K562 (cell line): Measurements from ENCODE around the gene BICD1. TPM values are rescaled to one million over a fixed set of nuclear protein-coding genes. Genes with fewer than 3 reads are reported as not detected.

Experiments
- CREM ChIP-seq: IDR thresholded peaks from 2 replicates; pipeline ENCODE4 v1.6.1; 2014; ENCODE audit warnings: antibody characterized with exemption, low read depth
- E2F4 ChIP-seq: sonication (generic); formaldehyde crosslinking; IDR thresholded peaks from 2 replicates; pipeline ENCODE4 v1.8.0; 2022; ENCODE audit warnings: mild to moderate bottlenecking, low read depth, missing genetic modification reagents
- EWSR1 ChIP-seq: fragments of 450-650 bp; IDR thresholded peaks from 2 replicates; pipeline ENCODE4 v1.6.1; 2018; ENCODE audit warnings: borderline replicate concordance, mild to moderate bottlenecking, low read depth, moderate library complexity; ENCODE audit not compliant: partially characterized antibody
- ID3 ChIP-seq, 2 experiments: fragments of 250-450 bp in 1 of 2; fragments of 450-650 bp in 1 of 2; sonication (Bioruptor Pico) in 1 of 2; IDR thresholded peaks; 2 replicates each; pipeline versions ENCODE4 v1.6.1 to v1.8.0; 2016 to 2021; ENCODE audit warnings: mild to moderate bottlenecking in 2 of 2, moderate library complexity in 2 of 2, missing compliant biosample characterization in 1 of 2, missing genetic modification characterization in 1 of 2
- RAD21 ChIP-seq, 2 experiments: fragments of 250-450 bp in 1 of 2; fragments of 450-650 bp in 1 of 2; sonication (Bioruptor Pico) in 1 of 2; formaldehyde crosslinking in 1 of 2; IDR thresholded peaks in 1 of 2; conservative IDR thresholded peaks in 1 of 2; 2 replicates each; pipeline versions ENCODE4 v1.4.0 to v1.8.0; 2020 to 2022; ENCODE audit warnings: mild to moderate bottlenecking in 2 of 2, moderate library complexity in 1 of 2
- SP1 ChIP-seq: sonication (generic); formaldehyde crosslinking; IDR thresholded peaks from 2 replicates; pipeline ENCODE4 v1.8.1; 2022; ENCODE audit warnings: mild to moderate bottlenecking, missing genetic modification reagents
- ZNF584 ChIP-seq: fragments of 200-800 bp; sonication (Bioruptor generic); IDR thresholded peaks from 2 replicates; pipeline ENCODE4 v1.6.1; 2016; ENCODE audit warnings: low read depth, mild to moderate bottlenecking, missing genetic modification characterization, missing compliant biosample characterization
- polyA plus RNA-seq, 8 experiments: library from polyadenylated mRNA; depleted of rRNA in 4 of 8; stranded (reverse) in 5 of 8; unstranded in 3 of 8; fragments of >200 nt; fragmentation: Nextera tagmentation in 2 of 8; fragmentation: Illumina TruSeq in 1 of 8; extraction: Ambion mirVana in 2 of 8; extraction: Trizol in 1 of 8; gene quantifications; 2 replicates each; pipeline versions ENCODE4 v1.2.1 to v1.2.3, GENCODE V29; 2011 to 2014; ENCODE audit warnings: inconsistent platforms in 1 of 8, missing spikeins in 1 of 8
- total RNA-seq, 7 experiments: library from RNA; depleted of rRNA in 6 of 7; stranded (reverse); fragments of >200 nt in 6 of 7; fragmentation: Illumina TruSeq in 2 of 7; extraction: Trizol in 2 of 7; gene quantifications; 2 replicates each; pipeline versions ENCODE4 v1.2.1 to v1.2.3, GENCODE V29; 2011 to 2021; ENCODE audit warnings: low replicate concordance in 1 of 7
- TF ChIP-seq, protein P1 (sequence below), 2 experiments: fragments of 450-650 bp; IDR thresholded peaks; 2 replicates each; pipeline ENCODE4 v1.6.1; 2016

Gene BICD1
- total and polyA plus RNA-seq, 9 of the 15 experiments (the other 6 are each of a cell fraction or from before 2014, with no cell fraction given), result 3.5 to 21.1 (median 12.5) TPM

DNA sequence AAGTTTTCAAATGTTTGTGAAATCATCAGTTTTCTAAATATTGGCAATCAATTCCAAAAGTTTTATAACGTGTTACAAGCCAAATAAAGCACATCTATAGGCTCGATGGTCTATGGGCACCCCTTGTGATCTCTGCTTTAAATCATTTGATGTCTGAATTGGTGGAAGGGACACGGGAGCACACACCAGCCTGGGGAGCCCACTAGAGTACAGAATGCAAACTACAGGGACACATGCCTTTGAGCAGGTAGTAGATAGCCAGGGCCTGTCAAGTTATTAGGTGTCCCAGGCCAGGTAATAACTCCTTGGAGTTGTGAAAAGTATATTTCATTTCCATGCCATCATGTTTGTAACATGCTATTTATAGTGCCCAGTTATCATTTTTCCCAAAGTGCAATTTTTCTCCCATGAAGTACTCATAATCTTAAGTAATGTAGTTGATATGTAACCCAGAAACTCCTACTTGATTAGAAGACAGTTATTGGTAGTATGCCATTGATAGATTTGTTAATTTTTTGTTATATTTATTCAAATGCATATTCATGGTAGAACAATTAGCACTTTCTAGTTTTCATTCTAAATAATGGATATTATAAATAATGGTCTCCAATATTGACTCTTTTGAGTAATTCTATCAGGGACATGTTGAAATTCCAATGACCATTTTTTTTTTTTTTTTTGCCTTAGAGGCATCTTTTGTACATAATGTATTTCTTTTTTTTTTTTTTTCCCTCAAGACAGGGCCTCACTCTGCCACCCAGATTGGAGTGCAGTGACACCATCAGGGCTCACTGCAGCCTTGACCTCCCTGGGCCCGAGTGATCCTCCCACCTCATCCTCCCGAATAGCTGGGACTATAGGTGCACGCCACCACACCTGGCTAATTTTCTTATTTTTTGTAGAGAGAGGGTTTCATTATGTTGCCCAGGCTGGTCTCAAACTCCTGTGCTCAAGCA, 195.8 kb downstream of the BICD1 start (continued):
- TF ChIP-seq, protein P1, sequence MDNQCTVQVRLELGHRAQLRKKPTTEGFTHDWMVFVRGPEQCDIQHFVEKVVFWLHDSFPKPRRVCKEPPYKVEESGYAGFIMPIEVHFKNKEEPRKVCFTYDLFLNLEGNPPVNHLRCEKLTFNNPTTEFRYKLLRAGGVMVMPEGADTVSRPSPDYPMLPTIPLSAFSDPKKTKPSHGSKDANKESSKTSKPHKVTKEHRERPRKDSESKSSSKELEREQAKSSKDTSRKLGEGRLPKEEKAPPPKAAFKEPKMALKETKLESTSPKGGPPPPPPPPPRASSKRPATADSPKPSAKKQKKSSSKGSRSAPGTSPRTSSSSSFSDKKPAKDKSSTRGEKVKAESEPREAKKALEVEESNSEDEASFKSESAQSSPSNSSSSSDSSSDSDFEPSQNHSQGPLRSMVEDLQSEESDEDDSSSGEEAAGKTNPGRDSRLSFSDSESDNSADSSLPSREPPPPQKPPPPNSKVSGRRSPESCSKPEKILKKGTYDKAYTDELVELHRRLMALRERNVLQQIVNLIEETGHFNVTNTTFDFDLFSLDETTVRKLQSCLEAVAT (IDR thresholded peaks at IDR 0.05), result no peak
- TF ChIP-seq ID3 (CRISPR knock-in tag; IDR thresholded peaks at IDR 0.05), result no peak
- no peak for TF ChIP-seq ID3 (tag; IDR thresholded peaks at IDR 0.05)
- no peak for TF ChIP-seq EWSR1
- no peak for TF ChIP-seq ZNF584 (CRISPR knock-in tag)
- TF ChIP-seq SP1, result no peak
- TF ChIP-seq CREM, result no peak
- TF ChIP-seq RAD21 (CRISPR knock-in tag; conservative IDR thresholded peaks at IDR 0.05 in 1 of 2, IDR thresholded peaks at IDR 0.05 in 1 of 2), result peak; percentile 22 to 81; a peak in 3 of 4 replicates
- TF ChIP-seq E2F4 (CRISPR knock-in tag), result no peak
